Upper lobe of left lung (tissue), 6 donors: Measurements from ENCODE around the gene OR10G3. TPM values are rescaled to one million over a fixed set of nuclear protein-coding genes. Genes with fewer than 3 reads are reported as not detected.

Experiments used
- ATAC-seq, 2 donors: fragments of 200-7000 bp; cut with Tn5 transposase; one replicate each; pipeline ENCODE4 v1.9.1; 2022; ENCODE audit warnings: mild to moderate bottlenecking in 2 of 2, moderate library complexity in 2 of 2; ENCODE audit not compliant: low FRiP score in 2 of 2
- DNase-seq, 2 donors: peaks; one replicate each; pipeline ENCODE4 v3.0.0-alpha.2; 2019 to 2020
- H3K27ac ChIP-seq, 4 donors: fragments of 200-600 bp; sonication (generic); one replicate each; pipeline ENCODE4 v1.5.1; 2016 to 2019
- H3K27me3 ChIP-seq, 4 donors: fragments of 200-600 bp; sonication (generic); one replicate each; pipeline ENCODE4 v1.5.1; 2017 to 2019
- H3K36me3 ChIP-seq, 4 donors: fragments of 200-600 bp; sonication (generic); one replicate each; pipeline ENCODE4 v1.5.1; 2016 to 2019
- H3K4me1 ChIP-seq, 4 donors: fragments of 200-600 bp; sonication (generic); one replicate each; pipeline ENCODE4 v1.5.1; 2018 to 2019
- H3K4me3 ChIP-seq, 4 donors: fragments of 200-600 bp; sonication (generic); one replicate each; pipeline ENCODE4 v1.5.1; 2017 to 2019; ENCODE audit warnings: mild to moderate bottlenecking in 2 of 4, moderate library complexity in 1 of 4
- H3K9me3 ChIP-seq, 4 donors: fragments of 200-600 bp; sonication (generic); one replicate each; pipeline ENCODE4 v1.5.1; 2018 to 2019
- EP300 ChIP-seq, 4 donors: sonication (generic); formaldehyde crosslinking; IDR thresholded peaks; one replicate each; pipeline ENCODE4 v1.5.1; 2017; ENCODE audit warnings: antibody characterized with exemption in 4 of 4, control low read depth in 2 of 4
- POLR2A ChIP-seq, 4 donors: fragments of 450-650 bp; IDR thresholded peaks; one replicate each; pipeline ENCODE4 v1.5.1; 2016 to 2017; ENCODE audit warnings: antibody characterized with exemption in 4 of 4, mild to moderate bottlenecking in 2 of 4
- POLR2AphosphoS5 ChIP-seq, 2 donors: sonication (generic); formaldehyde crosslinking; IDR thresholded peaks; one replicate each; pipeline ENCODE4 v1.5.1; 2017; ENCODE audit warnings: antibody characterized with exemption in 2 of 2
- WGBS, 2 donors: methylation state at CpG; one replicate each; pipeline ENCODE4 v1.1.5; 2017 to 2018; 5-methylcytosine and 5-hydroxymethylcytosine counted together
- total RNA-seq, 6 donors: library from RNA; depleted of rRNA in 4 of 6; stranded (reverse); fragments of >200 nt in 4 of 6; gene quantifications; one replicate each; pipeline versions ENCODE4 v1.1.0 to v1.2.1, GENCODE V29; 2016 to 2021
- TF ChIP-seq, protein P1 (sequence below), 6 experiments: fragments of 450-650 bp in 4 of 6; fragments of 200-600 bp in 2 of 6; sonication (generic) in 2 of 6; IDR thresholded peaks; one replicate each; pipeline ENCODE4 v1.5.1; 2016 to 2019; ENCODE audit warnings: antibody characterized with exemption in 6 of 6
- donor health status: DM: no; HTN: no; CAD: no; lungs with moderate emphysema.
- donor health status: DM: no; HTN: yes; CAD: no; lungs with severe emphysema.

The OR10G3 gene
- total RNA-seq, 6 donors from 2014 or later: not detected

DNA sequence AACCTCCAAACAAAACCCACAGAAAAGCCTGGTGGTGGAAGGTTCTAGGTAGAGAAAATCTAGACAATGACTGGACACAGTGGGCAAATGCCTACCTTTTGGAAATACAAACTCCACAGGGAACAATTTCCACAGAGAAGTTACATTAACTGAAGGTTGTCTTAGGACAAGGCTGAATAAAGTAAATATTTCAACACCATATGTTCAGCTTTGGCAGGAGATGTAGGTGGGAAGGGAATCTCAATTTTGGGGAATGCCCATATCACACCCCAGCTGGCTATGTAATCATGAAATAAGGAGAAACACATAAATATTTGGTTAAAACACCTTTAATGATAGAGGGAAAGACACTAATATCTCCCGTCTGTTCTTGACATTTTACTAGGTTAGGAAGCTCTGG is 59.1 kb downstream of the OR10G3 start:
- Histone ChIP-seq H3K36me3 (no peaks in the 10 kb centered on the region), H3K4me3 (no peak overlapping the region), H3K27ac (no peak overlapping the region), H3K4me1 (peaks cover 0 to 11% (median 5%) of the 10 kb centered on the region in 4 donors), H3K27me3 (no peaks in the 10 kb centered on the region), H3K9me3 (no peaks in the 10 kb centered on the region)
- 73 to 100% methylated on average over 1 of the region's 1 CpG for WGBS, 2 donors
- TF ChIP-seq POLR2AphosphoS5 (IDR thresholded peaks at IDR 0.05): no peak
- no peak for TF ChIP-seq EP300 (IDR thresholded peaks at IDR 0.05)
- TF ChIP-seq, protein P1, sequence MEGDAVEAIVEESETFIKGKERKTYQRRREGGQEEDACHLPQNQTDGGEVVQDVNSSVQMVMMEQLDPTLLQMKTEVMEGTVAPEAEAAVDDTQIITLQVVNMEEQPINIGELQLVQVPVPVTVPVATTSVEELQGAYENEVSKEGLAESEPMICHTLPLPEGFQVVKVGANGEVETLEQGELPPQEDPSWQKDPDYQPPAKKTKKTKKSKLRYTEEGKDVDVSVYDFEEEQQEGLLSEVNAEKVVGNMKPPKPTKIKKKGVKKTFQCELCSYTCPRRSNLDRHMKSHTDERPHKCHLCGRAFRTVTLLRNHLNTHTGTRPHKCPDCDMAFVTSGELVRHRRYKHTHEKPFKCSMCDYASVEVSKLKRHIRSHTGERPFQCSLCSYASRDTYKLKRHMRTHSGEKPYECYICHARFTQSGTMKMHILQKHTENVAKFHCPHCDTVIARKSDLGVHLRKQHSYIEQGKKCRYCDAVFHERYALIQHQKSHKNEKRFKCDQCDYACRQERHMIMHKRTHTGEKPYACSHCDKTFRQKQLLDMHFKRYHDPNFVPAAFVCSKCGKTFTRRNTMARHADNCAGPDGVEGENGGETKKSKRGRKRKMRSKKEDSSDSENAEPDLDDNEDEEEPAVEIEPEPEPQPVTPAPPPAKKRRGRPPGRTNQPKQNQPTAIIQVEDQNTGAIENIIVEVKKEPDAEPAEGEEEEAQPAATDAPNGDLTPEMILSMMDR (IDR thresholded peaks at IDR 0.05): no peak
- TF ChIP-seq POLR2A (IDR thresholded peaks at IDR 0.05): no peak
- DNase-seq (no peak), ATAC-seq (no peak)

DNA sequence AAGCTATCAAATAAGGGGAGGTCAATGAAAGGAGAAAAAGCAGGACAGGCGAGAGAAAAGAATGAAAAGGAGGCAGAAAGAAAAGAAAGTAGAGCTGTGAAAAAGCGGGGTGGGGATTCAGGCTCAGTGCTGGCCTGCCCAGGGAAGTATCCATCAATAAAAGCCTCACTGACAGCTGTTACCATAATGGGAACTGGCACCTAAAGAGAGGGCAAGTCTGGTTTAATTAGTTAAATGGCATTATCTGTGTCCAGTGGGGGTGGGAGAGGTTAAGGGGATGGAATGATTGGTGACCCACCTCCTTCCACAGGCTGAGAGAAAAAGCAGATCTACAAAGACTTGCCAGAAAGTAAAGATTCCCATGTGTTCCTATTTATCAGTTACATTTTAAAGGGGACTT is 61.2 kb downstream of the OR10G3 start:
- DNase-seq: no peak
- Histone ChIP-seq H3K36me3 (no peaks in the 10 kb centered on the region), H3K4me1 (peaks cover 0 to 6% (median 2%) of the 10 kb centered on the region in 4 donors), H3K4me3 (no peak overlapping the region), H3K27ac (no peak overlapping the region), H3K9me3 (no peaks in the 10 kb centered on the region), H3K27me3 (no peaks in the 10 kb centered on the region)
- 88 to 91% methylated on average over 2 of the region's 2 CpGs for WGBS, 2 donors
- ATAC-seq: no peak
- no peak for TF ChIP-seq POLR2A (IDR thresholded peaks at IDR 0.05)
- TF ChIP-seq, protein P1 (IDR thresholded peaks at IDR 0.05): no peak
- TF ChIP-seq EP300 (IDR thresholded peaks at IDR 0.05): no peak
- TF ChIP-seq POLR2AphosphoS5 (IDR thresholded peaks at IDR 0.05): no peak

Other genes starting within 250 kb of the OR10G3 start
- 10 to 100 TPM; 20.1 to 52.0 (median 47.3) TPM for gene SUPT16H, start 196.1 kb downstream of the OR10G3 start, total RNA-seq
- gene CHD8, start 124.0 kb downstream of the OR10G3 start, total RNA-seq: 10 to 100 TPM; 42.2 to 96.4 (median 67.5) TPM
- 10 to 100 TPM; 13.1 to 40.2 (median 33.0) TPM for gene RAB2B, start 103.1 kb downstream of the OR10G3 start, total RNA-seq
- gene TOX4, start 102.9 kb downstream of the OR10G3 start, total RNA-seq: 10 to 100 TPM; 29.0 to 71.6 (median 62.0) TPM
- gene METTL3, start 68.7 kb downstream of the OR10G3 start, total RNA-seq: 100 to 1,000 TPM in 1 of 6 donors, 10 to 100 TPM in 5; 41.7 to 126 (median 47.7) TPM
- 10 to 100 TPM in 2 of 6 donors, 1 to 10 TPM in 4; 5.5 to 12.2 (median 8.0) TPM for gene SALL2, start 53.7 kb downstream of the OR10G3 start, total RNA-seq
- gene OR10G2, start 54.9 kb upstream of the OR10G3 start, total RNA-seq: not detected
- gene OR4E2, start 73.8 kb upstream of the OR10G3 start, total RNA-seq: not detected
- not detected for gene OR4E1, start 93.7 kb upstream of the OR10G3 start, total RNA-seq